ENCODE results near the gene PARP11.

- no peak for TF ChIP-seq CTCF (IDR thresholded peaks at IDR 0.05; ENCODE audit: low read length)
- TF ChIP-seq EZH2 (IDR thresholded peaks at IDR 0.05; ENCODE audit: borderline replicate concordance, low read length): no peak
Measured at GRCh38 chr12:3834774-3835173, 38.4 kb downstream of the PARP11 start.
